K562 (cell line): ENCODE data around the gene IL17REL. TPM values are rescaled to one million over a fixed set of nuclear protein-coding genes. Genes with fewer than 3 reads are reported as not detected.

Experiments
- ATAC-seq: fragments of 200-7000 bp; cut with Tn5 transposase; 3 replicates; pipeline ENCODE4 v1.9.1; 2020; ENCODE audit warnings: moderate library complexity
- BruUV-seq: library from RNA; stranded (reverse); fragments of 400-500 nt; replicated peaks from 2 replicates; lab custom pipeline; 2021; lab: Mats Ljungman, UMichigan
- CTCF ChIA-PET: fragments of 300-600 bp; formaldehyde crosslinking; extraction: SDS; loops from one replicate; lab custom pipeline; 2021; ENCODE audit warnings: low intra/inter-chr PET ratio; lab: Yijun Ruan, JAX
- POLR2A ChIA-PET: fragments of 300-600, 350-650 bp; sonication (Branson Sonifier 250); formaldehyde crosslinking; extraction: SDS; loops from one replicate; lab custom pipeline; 2021; ENCODE audit warnings: antibody characterized with exemption, inconsistent platforms; lab: Yijun Ruan, JAX
- DNase-seq, 4 experiments: peaks; one replicate each; pipeline versions ENCODE4 v3.0.0 to v3.0.0-alpha.2; 2011 to 2018; ENCODE audit warnings: low spot score in 3 of 4, mixed read lengths in 3 of 4; ENCODE audit errors: extremely low read depth in 1 of 4
- FAIRE-seq: peaks from 2 replicates; lab custom pipeline; 2011; peaks lifted over from hg19 to GRCh38; lab: Jason Lieb, UNC
- H2AFZ ChIP-seq: 2 replicates; pipeline ENCODE4 v1.6.0; 2011; ENCODE audit warnings: low read depth, low read length, control low read depth, inconsistent platforms
- H3K27ac ChIP-seq: fragments of 200-600 bp; 3 replicates; pipeline ENCODE4 v1.8.0; 2011; ENCODE audit warnings: low read depth, mild to moderate bottlenecking, control low read depth, inconsistent platforms, low read length, moderate library complexity, mixed read lengths; ENCODE audit errors: extremely low read depth
- H3K27me3 ChIP-seq, 2 experiments: fragments of 300-600 bp in 1 of 2; 2 replicates in 1 of 2; 3 replicates in 1 of 2; pipeline versions ENCODE4 v1.6.0 to v1.8.0; 2011; ENCODE audit warnings: inconsistent platforms in 2 of 2, low read length in 2 of 2, mild to moderate bottlenecking in 1 of 2, mixed read lengths in 1 of 2, moderate library complexity in 1 of 2; ENCODE audit not compliant: control insufficient read depth in 2 of 2, insufficient read depth in 2 of 2
- H3K36me3 ChIP-seq: fragments of 300-600 bp; 3 replicates; pipeline ENCODE4 v1.8.0; 2011; ENCODE audit warnings: mild to moderate bottlenecking, low read length, inconsistent platforms; ENCODE audit not compliant: control insufficient read depth, insufficient read depth
- H3K4me1 ChIP-seq, 2 experiments: fragments of 200-600 bp in 1 of 2; replicated peaks in 1 of 2; 2 replicates in 1 of 2; 3 replicates in 1 of 2; pipeline versions ENCODE4 v1.5.1 to v1.8.0; 2011; ENCODE audit warnings: inconsistent platforms in 2 of 2, low read length in 2 of 2, mild to moderate bottlenecking in 1 of 2, mixed read lengths in 1 of 2, moderate library complexity in 1 of 2; ENCODE audit not compliant: control insufficient read depth in 2 of 2, insufficient read depth in 2 of 2
- H3K4me2 ChIP-seq: 2 replicates; pipeline ENCODE4 v1.6.1; 2011; ENCODE audit warnings: low read length, control low read depth, inconsistent platforms, mixed read lengths; ENCODE audit not compliant: insufficient read depth
- H3K4me3 ChIP-seq: fragments of 200-600 bp; sonication (generic), shearing (Covaris generic); 2 replicates; pipeline ENCODE4 v1.5.1; 2016; ENCODE audit warnings: control low read depth, inconsistent platforms
- H3K79me2 ChIP-seq: fragments of 200-600 bp; 3 replicates; pipeline ENCODE4 v1.8.0; 2011; ENCODE audit warnings: low read length, inconsistent platforms; ENCODE audit not compliant: control insufficient read depth, insufficient read depth
- H3K9ac ChIP-seq, 2 experiments: 2 replicates each; pipeline versions ENCODE4 v1.6.0 to v1.6.1; 2011; ENCODE audit warnings: low read depth in 2 of 2, low read length in 2 of 2, control low read depth in 1 of 2, inconsistent platforms in 1 of 2, mild to moderate bottlenecking in 1 of 2, mixed read lengths in 1 of 2; ENCODE audit not compliant: insufficient read depth in 1 of 2
- H3K9me1 ChIP-seq: one replicate; pipeline ENCODE4 v1.6.0; 2011; ENCODE audit warnings: inconsistent platforms, mild to moderate bottlenecking, low read length, moderate library complexity; ENCODE audit not compliant: control insufficient read depth, insufficient read depth
- H3K9me3 ChIP-seq: replicated peaks from 2 replicates; pipeline ENCODE4 v1.5.1; 2011; ENCODE audit warnings: low read depth, low read length, inconsistent platforms; ENCODE audit not compliant: control insufficient read depth, insufficient read depth
- H4K20me1 ChIP-seq: replicated peaks from 2 replicates; pipeline ENCODE4 v1.6.1; 2011; ENCODE audit warnings: low read length, inconsistent platforms, mixed read lengths; ENCODE audit not compliant: control insufficient read depth, insufficient read depth
- ARID1B ChIP-seq: fragments of 450-650 bp; IDR thresholded peaks from 2 replicates; pipeline ENCODE4 v1.6.1; 2016; ENCODE audit warnings: antibody characterized with exemption, mild to moderate bottlenecking, inconsistent platforms
- CBFA2T3 ChIP-seq: fragments of 450-650 bp; IDR thresholded peaks from 2 replicates; pipeline ENCODE4 v1.6.1; 2017
- CTCF ChIP-seq, 3 experiments: IDR thresholded peaks in 2 of 3; conservative IDR thresholded peaks in 1 of 3; 2 replicates each; pipeline ENCODE4 v1.5.1; 2011 to 2012; ENCODE audit warnings: low read length in 3 of 3, mild to moderate bottlenecking in 3 of 3, control low read depth in 2 of 3, improper control_type of control experiment in 1 of 3, inconsistent platforms in 1 of 3, low read depth in 1 of 3, mixed read lengths in 1 of 3, moderate library complexity in 1 of 3; ENCODE audit not compliant: insufficient read depth in 2 of 3
- HBP1 ChIP-seq: fragments of 450-650 bp; formaldehyde crosslinking; IDR thresholded peaks from 2 replicates; pipeline ENCODE4 v1.4.0; 2022; ENCODE audit warnings: missing genetic modification characterization
- MTA2 ChIP-seq: fragments of 450-650 bp; IDR thresholded peaks from 2 replicates; pipeline ENCODE4 v1.6.1; 2016; ENCODE audit warnings: low read depth
- SIN3A ChIP-seq, 2 experiments: fragments of 150-350 bp in 1 of 2; IDR thresholded peaks; 2 replicates each; pipeline ENCODE4 v1.6.1; 2011 to 2016; ENCODE audit warnings: borderline replicate concordance in 2 of 2, low read depth in 2 of 2, low read length in 2 of 2, mild to moderate bottlenecking in 2 of 2, moderate library complexity in 2 of 2; ENCODE audit not compliant: control insufficient read depth in 1 of 2
- SOX6 ChIP-seq: fragments of 450-650 bp; IDR thresholded peaks from 2 replicates; pipeline ENCODE4 v1.6.1; 2014; ENCODE audit warnings: mild to moderate bottlenecking
- TAL1 ChIP-seq: fragments of 450-650 bp; IDR thresholded peaks from 2 replicates; pipeline ENCODE4 v1.6.1; 2016; ENCODE audit warnings: mild to moderate bottlenecking
- VEZF1 ChIP-seq: fragments of 200-800 bp; sonication (Bioruptor generic); IDR thresholded peaks from 2 replicates; pipeline ENCODE4 v1.6.1; 2017; ENCODE audit warnings: missing genetic modification characterization, missing compliant biosample characterization
- ZBTB9 ChIP-seq: fragments of 450-650 bp; formaldehyde crosslinking; IDR thresholded peaks from 2 replicates; pipeline ENCODE4 v1.4.0; 2020; ENCODE audit warnings: mild to moderate bottlenecking, moderate library complexity
- ZNF174 ChIP-seq: fragments of 250-450 bp; sonication (Bioruptor Pico); IDR thresholded peaks from 2 replicates; pipeline ENCODE4 v1.4.0; 2020; ENCODE audit warnings: mild to moderate bottlenecking
- ZNF212 ChIP-seq: fragments of 450-650 bp; formaldehyde crosslinking; IDR thresholded peaks from 2 replicates; pipeline ENCODE4 v1.4.0; 2020; ENCODE audit warnings: mild to moderate bottlenecking
- ZNF778 ChIP-seq: fragments of 450-650 bp; formaldehyde crosslinking; IDR thresholded peaks from 2 replicates; pipeline ENCODE4 v1.4.0; 2020; ENCODE audit warnings: mild to moderate bottlenecking, moderate library complexity
- WGBS: fragments of 100-300 bp; shearing (Covaris generic); methylation state at CpG from one replicate; pipeline ENCODE4 v1.1.6; 2016; ENCODE audit warnings: low coverage, mixed read lengths; ENCODE audit not compliant: insufficient coverage; ENCODE audit errors: missing lambda C conversion rate; 5-methylcytosine and 5-hydroxymethylcytosine counted together
- in situ Hi-C: fragments of 300-500 bp; cut with MboI; formaldehyde crosslinking; loops from 4 replicates; pipeline ENCODE4 v1.15.0; 2018; ENCODE audit warnings: inconsistent platforms, mixed read lengths
- intact Hi-C: fragments of 100-400 bp; cut with micrococcal nuclease; formaldehyde crosslinking; loops from 2 replicates; pipeline ENCODE4 v1.14.2; 2022
- polyA plus RNA-seq, 8 experiments: library from polyadenylated mRNA; depleted of rRNA in 4 of 8; stranded (reverse) in 5 of 8; unstranded in 3 of 8; fragments of >200 nt; fragmentation: Nextera tagmentation in 2 of 8; fragmentation: Illumina TruSeq in 1 of 8; extraction: Ambion mirVana in 2 of 8; extraction: Trizol in 1 of 8; gene quantifications; 2 replicates each; pipeline versions ENCODE4 v1.2.1 to v1.2.3, GENCODE V29; 2011 to 2014; ENCODE audit warnings: inconsistent platforms in 1 of 8, missing spikeins in 1 of 8
- total RNA-seq, 7 experiments: library from RNA; depleted of rRNA in 6 of 7; stranded (reverse); fragments of >200 nt in 6 of 7; fragmentation: Illumina TruSeq in 2 of 7; extraction: Trizol in 2 of 7; gene quantifications; 2 replicates each; pipeline versions ENCODE4 v1.2.1 to v1.2.3, GENCODE V29; 2011 to 2021; ENCODE audit warnings: low replicate concordance in 1 of 7

Gene IL17REL
- total and polyA plus RNA-seq, 9 of the 15 experiments (the other 6 are each of a cell fraction or from before 2014, with no cell fraction given): 0.05 to 0.42 (median 0.11) TPM; not detected in 4

- peak; percentile 70 to 72 (median 71) for TF ChIP-seq CTCF (IDR thresholded peaks at IDR 0.05 in 2 of 3, conservative IDR thresholded peaks at IDR 0.05 in 1 of 3; ENCODE audit: insufficient read depth in 2 of 3, low read depth in 1 of 3, low read length in 3 of 3)
- TF ChIP-seq VEZF1: 0 out of 2 replicates have a peak, but pooled peaks have one; percentile 26
Observed at GRCh38 chr22:49992921-49993648, 19.5 kb downstream of the IL17REL start (continued).

GRCh38 chr22:49991907-49992533, 20.5 kb downstream of the IL17REL start:
- Histone ChIP-seq H3K4me3 (no peak overlapping the region), H3K4me1 (peaks cover 0 to 38% of the 10 kb centered on the region in 2 experiments; a peak in 3 of 5 replicates), H3K79me2 (no peaks in the 10 kb centered on the region), H2AFZ (no peak overlapping the region), H3K9ac (no peak overlapping the region), H3K27ac (no peak overlapping the region), H4K20me1 (no peaks in the 10 kb centered on the region), H3K9me1 (no peaks in the 10 kb centered on the region), H3K9me3 (peaks cover 3% of the 10 kb centered on the region; the same call in 1 of the 2 replicates), H3K27me3 (no peaks in the 10 kb centered on the region), H3K4me2 (no peak overlapping the region), H3K36me3 (no peaks in the 10 kb centered on the region)
- intact Hi-C loops (no loop called here), in situ Hi-C loops (loop anchor here (5.0 kb wide), 1 partner anchor 60 kb away; no protein-coding TSS in a partner anchor)
- 50% methylated on average over 7 of the region's 7 CpGs for WGBS
- FAIRE-seq: no peak
- DNase-seq: no peak
- ATAC-seq: no peak
- POLR2A ChIA-PET: no interaction called here
- CTCF ChIA-PET: no interaction called here
- no TSS peak for BruUV-seq
- no peak for TF ChIP-seq HBP1
- TF ChIP-seq ZNF174 (CRISPR knock-in tag): no peak
- TF ChIP-seq SIN3A (IDR thresholded peaks at IDR 0.05; ENCODE audit: borderline replicate concordance in 2 of 2, control insufficient read depth in 1 of 2, low read depth in 2 of 2, low read length in 2 of 2): no peak
- TF ChIP-seq ZNF778: no peak
- peak; percentile 75 for TF ChIP-seq SOX6
- peak; percentile 25; the same call in 1 of the 2 replicates for TF ChIP-seq CBFA2T3
- peak; percentile 58 for TF ChIP-seq ARID1B
- peak; percentile 17; the same call in 1 of the 2 replicates for TF ChIP-seq MTA2
- TF ChIP-seq ZBTB9: peak; percentile 95
- TF ChIP-seq ZNF212: no peak
- TF ChIP-seq TAL1: peak; percentile 34; the same call in 1 of the 2 replicates
